Measurements from ENCODE around the gene TEX14. TPM values are rescaled to one million over a fixed set of nuclear protein-coding genes. Genes with fewer than 3 reads are reported as not detected.

The TEX14 gene
- under 0.01 and 0.07 TPM in 2 replicates for total RNA-seq

GRCh38 chr17:58691701-58692238 is at the start of gene TEX14:
TSS of gene TEX14 (minus strand) at chr17:58692045. CDS start at chr17:58652001, 40,044 bp downstream.

GRCh38 chr17:58692239-58693055 is 602 bp upstream of the TEX14 start, which contains the start of gene RAD51C:
TSS of gene RAD51C (plus strand) at chr17:58692602. CDS start at chr17:58692644, 42 bp downstream.

GRCh38 chr17:58513965-58514769 is 177.7 kb downstream of the TEX14 start, which contains the start of gene MTMR4:
TSS of gene MTMR4 (minus strand) at chr17:58514638. CDS start at chr17:58514407, 231 bp downstream.

Small RNAs within 50 kb of the gene (small RNA-seq; reads per million reads assigned to genes)
- gene AC011195.1 (not detected), gene RF00012 (not detected), gene RNU1-108P (0.63 reads per million), gene RNU1-52P (0.21 reads per million), gene RNU1-85P (52.1 reads per million, percentile 98 among the genes with 10 or more reads in this experiment)

Other genes starting within 250 kb of the TEX14 start
- under 0.01 and 0.07 TPM in 2 replicates for gene HSF5, start 203.6 kb downstream of the TEX14 start, total RNA-seq
- 46.9 and 60.6 TPM in 2 replicates for gene MTMR4, start 177.4 kb downstream of the TEX14 start, total RNA-seq
- 35.8 and 38.6 TPM in 2 replicates for gene RAD51C, start 557 bp upstream of the TEX14 start, total RNA-seq
- under 0.01 TPM in 2 replicates for gene PPM1E, start 63.8 kb upstream of the TEX14 start, total RNA-seq

Data from thoracic aorta endothelial cell (primary cell).